Activated B cell treated with CpG ODN at 0.5 μM for 24 hours (primary cell): ENCODE results near the gene SERPINB7. TPM values are rescaled to one million over a fixed set of nuclear protein-coding genes. Genes with fewer than 3 reads are reported as not detected.

ENCODE experiments used
- ATAC-seq: fragments of 200-7000 bp; cut with Tn5 transposase; one replicate; pipeline ENCODE4 v1.10.0; 2021; ENCODE audit warnings: low read depth, mild to moderate bottlenecking, moderate library complexity
- CTCF ChIA-PET: fragments of 350-600 bp; sonication (Branson Sonifier 250); formaldehyde crosslinking; loops from one replicate; lab custom pipeline; 2021; ENCODE audit warnings: antibody characterized with exemption; lab: Charles Lee
- POLR2A ChIA-PET: fragments of 350-600 bp; sonication (Branson Sonifier 250); formaldehyde crosslinking; loops from one replicate; lab custom pipeline; 2021; ENCODE audit warnings: antibody characterized with exemption; lab: Charles Lee
- DNase-seq: peaks from one replicate; pipeline ENCODE4 v3.0.0; 2022
- H3K27ac Mint-ChIP-seq: one replicate; pipeline ENCODE4 v1.8.0; 2020; ENCODE audit warnings: mixed read lengths
- H3K27me3 Mint-ChIP-seq: one replicate; pipeline ENCODE4 v1.8.0; 2021; ENCODE audit warnings: mixed read lengths
- H3K36me3 Mint-ChIP-seq: one replicate; pipeline ENCODE4 v1.8.0; 2021; ENCODE audit warnings: low read depth, mixed read lengths
- H3K4me1 Mint-ChIP-seq: one replicate; pipeline ENCODE4 v1.8.0; 2021; ENCODE audit warnings: mixed read lengths
- H3K4me3 Mint-ChIP-seq: one replicate; pipeline ENCODE4 v1.8.0; 2020; ENCODE audit warnings: mild to moderate bottlenecking, mixed read lengths
- H3K9me3 Mint-ChIP-seq: one replicate; pipeline ENCODE4 v1.8.0; 2020; ENCODE audit warnings: mixed read lengths
- CTCF ChIP-seq: fragments of 200-600 bp; IDR thresholded peaks from one replicate; pipeline ENCODE4 v1.8.0; 2022; ENCODE audit warnings: antibody characterized with exemption, mild to moderate bottlenecking
- intact Hi-C: fragments of 100-400 bp; cut with micrococcal nuclease; formaldehyde crosslinking; loops from one replicate; pipeline ENCODE4 v1.15.1; 2024
- total RNA-seq: library from RNA; stranded (reverse); gene quantifications from 2 replicates; pipeline ENCODE4 v1.2.3, GENCODE V29; 2022

The SERPINB7 gene
- total RNA-seq, 1 donor from 2014 or later: not detected

- POLR2A ChIA-PET: no interaction called here
- no peak for ATAC-seq
- H3K4me1 Mint-ChIP-seq: no peaks in the 10 kb centered on the region
- CTCF ChIA-PET: no interaction called here
- peaks cover 13% of the 10 kb centered on the region for H3K27me3 Mint-ChIP-seq
- H3K4me3 Mint-ChIP-seq: no peak overlapping the region
- no peak for DNase-seq
- TF ChIP-seq CTCF: no peak
- H3K9me3 Mint-ChIP-seq: peaks cover 20% of the 10 kb centered on the region
- intact Hi-C loops: no loop called here
- H3K27ac Mint-ChIP-seq: no peak overlapping the region
- no peaks in the 10 kb centered on the region for H3K36me3 Mint-ChIP-seq
Measured at GRCh38 chr18:63819786-63820185, 44.6 kb downstream of the SERPINB7 start.

- Mint-ChIP-seq H3K27ac (no peak overlapping the region), H3K9me3 (peaks cover 13% of the 10 kb centered on the region), H3K36me3 (no peaks in the 10 kb centered on the region), H3K4me3 (no peak overlapping the region), H3K27me3 (peaks cover 10% of the 10 kb centered on the region), H3K4me1 (no peaks in the 10 kb centered on the region)
- intact Hi-C loops: no loop called here
- ChIA-PET CTCF (no interaction called here), POLR2A (no interaction called here)
- ATAC-seq: no peak
- DNase-seq: no peak
- TF ChIP-seq CTCF: no peak
Measured at GRCh38 chr18:63820694-63821093, 45.5 kb downstream of the SERPINB7 start.

GRCh38 chr18:63823516-63824219 is 48.5 kb downstream of the SERPINB7 start:
- Mint-ChIP-seq H3K4me1 (no peaks in the 10 kb centered on the region), H3K36me3 (no peaks in the 10 kb centered on the region), H3K27me3 (peaks cover 6% of the 10 kb centered on the region), H3K4me3 (no peak overlapping the region), H3K27ac (no peak overlapping the region), H3K9me3 (no peaks in the 10 kb centered on the region)
- no peak for TF ChIP-seq CTCF
- ChIA-PET POLR2A (no interaction called here), CTCF (no interaction called here)
- DNase-seq: no peak
- ATAC-seq: no peak
- intact Hi-C loops: loop anchor here (1.0 kb wide), 2 partner anchors 113 to 156 kb away; no protein-coding TSS in a partner anchor

DNA sequence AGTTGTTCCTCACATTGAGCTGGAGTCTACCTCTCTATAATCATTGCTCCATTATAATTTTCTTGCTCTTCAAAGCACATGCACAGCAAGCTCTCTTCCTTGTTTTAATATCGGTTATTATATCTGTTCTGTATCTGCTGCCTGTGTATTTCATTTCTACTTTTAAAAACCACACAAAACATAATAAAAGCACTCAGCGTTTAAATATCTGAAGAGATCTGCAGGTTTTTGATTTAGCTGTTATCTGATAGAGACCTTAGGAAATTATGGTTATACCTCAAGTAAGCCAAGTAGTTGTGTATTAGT is 49.0 kb downstream of the SERPINB7 start:
- CTCF ChIA-PET: no interaction called here
- ATAC-seq (no peak), DNase-seq (no peak)
- Mint-ChIP-seq H3K4me3 (no peak overlapping the region), H3K27ac (no peak overlapping the region), H3K9me3 (no peaks in the 10 kb centered on the region), H3K4me1 (no peaks in the 10 kb centered on the region), H3K36me3 (no peaks in the 10 kb centered on the region), H3K27me3 (peaks cover 8% of the 10 kb centered on the region)
- POLR2A ChIA-PET: no interaction called here
- intact Hi-C loops: loop anchor here (1.0 kb wide), 2 partner anchors 112 to 155 kb away; no protein-coding TSS in a partner anchor
- TF ChIP-seq CTCF: no peak

- DNase-seq (no peak), ATAC-seq (no peak)
- intact Hi-C loops: no loop called here
- TF ChIP-seq CTCF: no peak
- Mint-ChIP-seq H3K9me3 (no peaks in the 10 kb centered on the region), H3K27ac (no peak overlapping the region), H3K36me3 (no peaks in the 10 kb centered on the region), H3K27me3 (peaks cover 2% of the 10 kb centered on the region), H3K4me3 (no peak overlapping the region), H3K4me1 (peaks cover 7% of the 10 kb centered on the region)
- ChIA-PET CTCF (no interaction called here), POLR2A (no interaction called here)
Measured at GRCh38 chr18:63828120-63828519, 52.9 kb downstream of the SERPINB7 start.
